OCI-LY3 (cell line): ENCODE data around the gene SNX4.

Source experiments
- EZH2phosphoT487 ChIP-seq: fragments of 200-600 bp; shearing (Covaris generic); IDR thresholded peaks from 2 replicates; pipeline ENCODE4 v1.6.1; 2018; ENCODE audit warnings: antibody characterized with exemption, mixed run types, low read depth
- TF ChIP-seq, protein P1 (sequence below): fragments of 200-600, 300-600 bp; sonication (generic); IDR thresholded peaks from 2 replicates; pipeline ENCODE4 v1.5.1; 2014; ENCODE audit warnings: antibody characterized with exemption, low read length, low read depth

DNA sequence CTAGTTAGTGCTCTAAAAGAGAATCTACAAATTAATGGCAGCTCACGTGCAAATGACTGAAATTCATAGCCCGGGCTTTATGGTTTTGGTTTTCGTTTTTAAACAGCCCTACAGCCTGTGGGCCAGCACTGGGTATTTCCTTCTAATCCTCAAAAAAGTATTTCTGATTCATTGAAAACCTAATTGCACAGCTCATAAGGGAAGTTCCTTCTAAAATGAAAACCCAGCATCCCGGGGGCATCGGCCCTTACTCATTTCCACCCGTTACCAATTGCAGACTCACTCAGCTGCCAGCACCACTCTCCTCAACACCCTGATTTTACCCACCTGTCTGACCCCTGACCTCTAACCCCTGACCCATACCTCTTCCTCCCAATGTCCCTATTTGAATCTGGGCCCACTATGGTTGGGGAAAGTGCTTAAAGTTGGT is 85.4 kb downstream of the SNX4 start:
- TF ChIP-seq, protein P1, sequence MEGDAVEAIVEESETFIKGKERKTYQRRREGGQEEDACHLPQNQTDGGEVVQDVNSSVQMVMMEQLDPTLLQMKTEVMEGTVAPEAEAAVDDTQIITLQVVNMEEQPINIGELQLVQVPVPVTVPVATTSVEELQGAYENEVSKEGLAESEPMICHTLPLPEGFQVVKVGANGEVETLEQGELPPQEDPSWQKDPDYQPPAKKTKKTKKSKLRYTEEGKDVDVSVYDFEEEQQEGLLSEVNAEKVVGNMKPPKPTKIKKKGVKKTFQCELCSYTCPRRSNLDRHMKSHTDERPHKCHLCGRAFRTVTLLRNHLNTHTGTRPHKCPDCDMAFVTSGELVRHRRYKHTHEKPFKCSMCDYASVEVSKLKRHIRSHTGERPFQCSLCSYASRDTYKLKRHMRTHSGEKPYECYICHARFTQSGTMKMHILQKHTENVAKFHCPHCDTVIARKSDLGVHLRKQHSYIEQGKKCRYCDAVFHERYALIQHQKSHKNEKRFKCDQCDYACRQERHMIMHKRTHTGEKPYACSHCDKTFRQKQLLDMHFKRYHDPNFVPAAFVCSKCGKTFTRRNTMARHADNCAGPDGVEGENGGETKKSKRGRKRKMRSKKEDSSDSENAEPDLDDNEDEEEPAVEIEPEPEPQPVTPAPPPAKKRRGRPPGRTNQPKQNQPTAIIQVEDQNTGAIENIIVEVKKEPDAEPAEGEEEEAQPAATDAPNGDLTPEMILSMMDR, result no peak
- TF ChIP-seq EZH2phosphoT487, result no peak
